GM15510 (cell line): ENCODE data around the gene TMTC4.

ENCODE experiments used
- POLR2A ChIP-seq: IDR thresholded peaks from 3 replicates; pipeline ENCODE4 v1.6.1; 2011; ENCODE audit warnings: borderline replicate concordance; ENCODE audit not compliant: insufficient read length; ENCODE audit errors: extremely low read depth

Gene TMTC4

GRCh38 chr13:100673376-100673712 lies 1.3 kb downstream of the TMTC4 start:
- no peak for TF ChIP-seq POLR2A

- no peak for TF ChIP-seq POLR2A
These were observed 3.0 kb downstream of the TMTC4 start for GRCh38 chr13:100671389-100672182.

- TF ChIP-seq POLR2A: no peak
These were observed 6.2 kb downstream of the TMTC4 start for GRCh38 chr13:100668408-100668807.

- TF ChIP-seq POLR2A: no peak
These were observed 6.7 kb downstream of the TMTC4 start for GRCh38 chr13:100667894-100668293.

- no peak for TF ChIP-seq POLR2A
These were observed 8.5 kb downstream of the TMTC4 start for GRCh38 chr13:100666124-100666523.

GRCh38 chr13:100665403-100665802 lies 9.2 kb downstream of the TMTC4 start:
- TF ChIP-seq POLR2A: no peak

GRCh38 chr13:100664171-100664900 lies 10.3 kb downstream of the TMTC4 start:
- no peak for TF ChIP-seq POLR2A

- TF ChIP-seq POLR2A: no peak
These were observed 12.0 kb downstream of the TMTC4 start for GRCh38 chr13:100662468-100663211.

GRCh38 chr13:100660761-100661160 lies 13.8 kb downstream of the TMTC4 start:
- TF ChIP-seq POLR2A: no peak

GRCh38 chr13:100659578-100659977 lies 15.0 kb downstream of the TMTC4 start:
- no peak for TF ChIP-seq POLR2A

GRCh38 chr13:100658363-100658762 lies 16.2 kb downstream of the TMTC4 start:
- no peak for TF ChIP-seq POLR2A

- TF ChIP-seq POLR2A: no peak
These were observed 16.7 kb downstream of the TMTC4 start for GRCh38 chr13:100657881-100658315.

- no peak for TF ChIP-seq POLR2A
These were observed 22.1 kb downstream of the TMTC4 start for GRCh38 chr13:100652510-100652909.

- TF ChIP-seq POLR2A: no peak
These were observed 24.3 kb downstream of the TMTC4 start for GRCh38 chr13:100650326-100650725.

- TF ChIP-seq POLR2A: no peak
These were observed 26.2 kb downstream of the TMTC4 start for GRCh38 chr13:100648354-100648753.
